ENCODE results near the gene FBLN2. TPM values are rescaled to one million over a fixed set of nuclear protein-coding genes. Genes with fewer than 3 reads are reported as not detected.

Gene FBLN2
- polyA plus RNA-seq, 1 donor (not counting 4 experiments of a cell fraction or from before 2014, with no cell fraction given): 0.72 TPM

GRCh38 chr3:13512451-13512850 is 36.5 kb upstream of the FBLN2 start:
- H3K27ac ChIP-seq (ENCODE audit: control insufficient read depth, insufficient read depth, low read length): no peak overlapping the region
- no peak overlapping the region for H2AFZ ChIP-seq (ENCODE audit: control insufficient read depth, low read length)
- H3K4me1 ChIP-seq (ENCODE audit: control insufficient read depth, extremely low read depth, insufficient read depth, low read length): peaks cover 31% of the 10 kb centered on the region
- no peak for FAIRE-seq
- H3K9ac ChIP-seq (ENCODE audit: control insufficient read depth, extremely low read depth, insufficient read depth, low read length): no peak overlapping the region
- no peaks in the 10 kb centered on the region for H4K20me1 ChIP-seq (ENCODE audit: control insufficient read depth, extremely low read depth, insufficient read depth, low read length)
- no peaks in the 10 kb centered on the region for H3K9me3 ChIP-seq (ENCODE audit: control insufficient read depth, low read depth, low read length)
- dilution Hi-C loops (cut with MboI; ENCODE audit: extremely low pct_ligation_motif_present, low sequenced_read_pairs): loop anchor here (10.0 kb wide), 1 partner anchor 132 kb away; no protein-coding TSS in a partner anchor
- no peaks in the 10 kb centered on the region for H3K27me3 ChIP-seq (ENCODE audit: control insufficient read depth, extremely low read depth, insufficient read depth, low read length)
- TF ChIP-seq EZH2 (IDR thresholded peaks at IDR 0.05; ENCODE audit: low read length): no peak
- TF ChIP-seq, protein P1, sequence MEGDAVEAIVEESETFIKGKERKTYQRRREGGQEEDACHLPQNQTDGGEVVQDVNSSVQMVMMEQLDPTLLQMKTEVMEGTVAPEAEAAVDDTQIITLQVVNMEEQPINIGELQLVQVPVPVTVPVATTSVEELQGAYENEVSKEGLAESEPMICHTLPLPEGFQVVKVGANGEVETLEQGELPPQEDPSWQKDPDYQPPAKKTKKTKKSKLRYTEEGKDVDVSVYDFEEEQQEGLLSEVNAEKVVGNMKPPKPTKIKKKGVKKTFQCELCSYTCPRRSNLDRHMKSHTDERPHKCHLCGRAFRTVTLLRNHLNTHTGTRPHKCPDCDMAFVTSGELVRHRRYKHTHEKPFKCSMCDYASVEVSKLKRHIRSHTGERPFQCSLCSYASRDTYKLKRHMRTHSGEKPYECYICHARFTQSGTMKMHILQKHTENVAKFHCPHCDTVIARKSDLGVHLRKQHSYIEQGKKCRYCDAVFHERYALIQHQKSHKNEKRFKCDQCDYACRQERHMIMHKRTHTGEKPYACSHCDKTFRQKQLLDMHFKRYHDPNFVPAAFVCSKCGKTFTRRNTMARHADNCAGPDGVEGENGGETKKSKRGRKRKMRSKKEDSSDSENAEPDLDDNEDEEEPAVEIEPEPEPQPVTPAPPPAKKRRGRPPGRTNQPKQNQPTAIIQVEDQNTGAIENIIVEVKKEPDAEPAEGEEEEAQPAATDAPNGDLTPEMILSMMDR (optimal IDR thresholded peaks at IDR 0.05 in 1 of 3, IDR thresholded peaks at IDR 0.05 in 1 of 3, conservative IDR thresholded peaks at IDR 0.05 in 1 of 3; ENCODE audit: extremely low read depth in 1 of 3, insufficient read depth in 2 of 3, low read length in 3 of 3): no peak
- no peaks in the 10 kb centered on the region for H3K79me2 ChIP-seq (ENCODE audit: control insufficient read depth, insufficient read depth, low read length)
- DNase-seq (ENCODE audit: low read depth, low spot score): no peak
- H3K36me3 ChIP-seq (ENCODE audit: control insufficient read depth in 2 of 2, extremely low read depth in 1 of 2, insufficient read depth in 2 of 2, low read length in 2 of 2): no peaks in the 10 kb centered on the region
- H3K4me2 ChIP-seq (ENCODE audit: control insufficient read depth, extremely low read depth, insufficient read depth, low read depth, low read length): no peak overlapping the region
- no peak overlapping the region for H3K4me3 ChIP-seq (ENCODE audit: control insufficient read depth in 2 of 3, extremely low read depth in 1 of 3, insufficient read depth in 2 of 3, low read depth in 1 of 3, low read length in 3 of 3)
- H3K9me1 ChIP-seq (ENCODE audit: control insufficient read depth, extremely low read depth, insufficient read depth, low read length): no peaks in the 10 kb centered on the region

- Histone ChIP-seq H3K27me3 (ENCODE audit: control insufficient read depth, extremely low read depth, insufficient read depth, low read length) (no peaks in the 10 kb centered on the region), H3K9me3 (ENCODE audit: control insufficient read depth, low read depth, low read length) (no peaks in the 10 kb centered on the region), H3K4me3 (ENCODE audit: control insufficient read depth in 2 of 3, extremely low read depth in 1 of 3, insufficient read depth in 2 of 3, low read depth in 1 of 3, low read length in 3 of 3) (no peak overlapping the region), H3K79me2 (ENCODE audit: control insufficient read depth, insufficient read depth, low read length) (no peaks in the 10 kb centered on the region), H3K36me3 (ENCODE audit: control insufficient read depth in 2 of 2, extremely low read depth in 1 of 2, insufficient read depth in 2 of 2, low read length in 2 of 2) (no peaks in the 10 kb centered on the region), H3K27ac (ENCODE audit: control insufficient read depth, insufficient read depth, low read length) (peak overlapping the region; percentile 8), H3K4me1 (ENCODE audit: control insufficient read depth, extremely low read depth, insufficient read depth, low read length) (peaks cover 22% of the 10 kb centered on the region), H2AFZ (ENCODE audit: control insufficient read depth, low read length) (peak overlapping the region; percentile 22), H3K9ac (ENCODE audit: control insufficient read depth, extremely low read depth, insufficient read depth, low read length) (no peak overlapping the region), H4K20me1 (ENCODE audit: control insufficient read depth, extremely low read depth, insufficient read depth, low read length) (no peaks in the 10 kb centered on the region), H3K9me1 (ENCODE audit: control insufficient read depth, extremely low read depth, insufficient read depth, low read length) (no peaks in the 10 kb centered on the region), H3K4me2 (ENCODE audit: control insufficient read depth, extremely low read depth, insufficient read depth, low read depth, low read length) (peak overlapping the region; percentile 57)
- dilution Hi-C loops (cut with MboI; ENCODE audit: extremely low pct_ligation_motif_present, low sequenced_read_pairs): loop anchor here (10.0 kb wide), 1 partner anchor 132 kb away; no protein-coding TSS in a partner anchor
- FAIRE-seq: peak; percentile 82
- TF ChIP-seq, protein P1 (optimal IDR thresholded peaks at IDR 0.05 in 1 of 3, IDR thresholded peaks at IDR 0.05 in 1 of 3, conservative IDR thresholded peaks at IDR 0.05 in 1 of 3; ENCODE audit: extremely low read depth in 1 of 3, insufficient read depth in 2 of 3, low read length in 3 of 3): no peak
- no peak for TF ChIP-seq EZH2 (IDR thresholded peaks at IDR 0.05; ENCODE audit: low read length)
- no peak for DNase-seq (ENCODE audit: low read depth, low spot score)
Measured at GRCh38 chr3:13513051-13513912, 35.6 kb upstream of the FBLN2 start.

All from keratinocyte (primary cell).